Measurements from ENCODE around the gene CHPF. TPM values are rescaled to one million over a fixed set of nuclear protein-coding genes. Genes with fewer than 3 reads are reported as not detected.
A peak's percentile ranks its signal among the peaks of the same experiment; 100 is the strongest.

CHPF gene
- total RNA-seq, 1 donor from 2014 or later = 81.0 TPM

DNA sequence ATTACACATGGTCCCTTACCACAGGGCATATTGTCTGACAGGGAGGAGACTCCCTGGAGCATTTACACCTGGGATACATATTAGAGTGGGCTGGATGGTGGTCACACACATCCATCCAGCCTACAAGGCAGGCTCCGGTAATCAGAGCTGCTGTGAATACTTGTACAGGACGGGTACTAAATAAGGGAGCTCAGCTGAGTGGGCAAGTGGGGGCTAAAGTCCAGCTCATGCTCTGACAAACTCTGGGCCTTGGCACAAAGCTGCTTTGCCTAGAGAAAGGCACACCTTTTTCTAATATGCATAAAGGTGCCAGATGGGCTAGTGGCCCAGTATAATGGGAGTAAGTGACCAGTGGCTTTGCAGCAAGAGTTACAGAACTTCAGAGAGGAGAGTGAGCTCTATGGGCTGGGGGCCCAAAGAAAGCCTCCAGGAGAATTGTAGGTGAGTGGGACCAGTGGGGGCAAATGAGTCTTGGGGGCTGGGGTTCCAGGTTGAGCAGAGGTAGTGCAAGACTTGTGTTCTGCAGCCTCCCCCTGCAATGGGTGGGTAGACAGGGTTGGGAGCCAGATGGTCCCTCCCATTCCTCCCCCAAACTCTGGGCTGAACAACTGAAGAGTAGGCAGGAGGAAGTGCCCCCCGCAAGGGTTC, 1.8 kb upstream of the CHPF start:
- Mint-ChIP-seq H3K4me3 (peak overlapping the region; percentile 78), H3K4me1 (peaks cover 19% of the 10 kb centered on the region), H3K36me3 (peaks cover 5% of the 10 kb centered on the region), H3K27me3 (ENCODE audit: low read depth) (peaks cover 10% of the 10 kb centered on the region), H3K27ac (no peak overlapping the region), H3K9me3 (no peaks in the 10 kb centered on the region)
- DNase-seq (ENCODE audit: low spot score in 2 of 2, unreplicated experiment in 2 of 2) = no peak
- TF ChIP-seq CTCF (IDR thresholded peaks at IDR 0.05; ENCODE audit: unreplicated experiment) = no peak

- Mint-ChIP-seq H3K27me3 (ENCODE audit: low read depth) (peaks cover 10% of the 10 kb centered on the region), H3K4me3 (peak overlapping the region; percentile 78), H3K9me3 (no peaks in the 10 kb centered on the region), H3K36me3 (peaks cover 5% of the 10 kb centered on the region), H3K4me1 (peaks cover 19% of the 10 kb centered on the region), H3K27ac (peak overlapping the region; percentile 71)
- no peak for DNase-seq (ENCODE audit: low spot score in 2 of 2, unreplicated experiment in 2 of 2)
- no peak for TF ChIP-seq CTCF (IDR thresholded peaks at IDR 0.05; ENCODE audit: unreplicated experiment)
These were observed 958 bp upstream of the CHPF start for GRCh38 chr2:219544567-219544966.

GRCh38 chr2:219542931-219543595, 546 bp downstream of the CHPF start:
- DNase-seq (ENCODE audit: low spot score in 2 of 2, unreplicated experiment in 2 of 2) = peak in 1 of 2 experiments; percentile 73
- TF ChIP-seq CTCF (IDR thresholded peaks at IDR 0.05; ENCODE audit: unreplicated experiment) = no peak
- Mint-ChIP-seq H3K9me3 (no peaks in the 10 kb centered on the region), H3K27me3 (ENCODE audit: low read depth) (peaks cover 10% of the 10 kb centered on the region), H3K27ac (peak overlapping the region; percentile 83), H3K4me3 (peak overlapping the region; percentile 80), H3K36me3 (peaks cover 10% of the 10 kb centered on the region), H3K4me1 (peaks cover 23% of the 10 kb centered on the region)

- DNase-seq (ENCODE audit: low spot score in 2 of 2, unreplicated experiment in 2 of 2) = peak; percentile 79 to 91
- no peaks in the 10 kb centered on the region for H3K9me3 Mint-ChIP-seq
- H3K36me3 Mint-ChIP-seq = peaks cover 8% of the 10 kb centered on the region
- H3K27me3 Mint-ChIP-seq (ENCODE audit: low read depth) = peaks cover 10% of the 10 kb centered on the region
- TF ChIP-seq CTCF (IDR thresholded peaks at IDR 0.05; ENCODE audit: unreplicated experiment) = peak; percentile 100
- H3K4me1 Mint-ChIP-seq = peaks cover 23% of the 10 kb centered on the region
- H3K4me3 Mint-ChIP-seq = peak overlapping the region; percentile 80
- H3K27ac Mint-ChIP-seq = peak overlapping the region; percentile 43
These were observed 1.9 kb downstream of the CHPF start for GRCh38 chr2:219541611-219542180.

DNA sequence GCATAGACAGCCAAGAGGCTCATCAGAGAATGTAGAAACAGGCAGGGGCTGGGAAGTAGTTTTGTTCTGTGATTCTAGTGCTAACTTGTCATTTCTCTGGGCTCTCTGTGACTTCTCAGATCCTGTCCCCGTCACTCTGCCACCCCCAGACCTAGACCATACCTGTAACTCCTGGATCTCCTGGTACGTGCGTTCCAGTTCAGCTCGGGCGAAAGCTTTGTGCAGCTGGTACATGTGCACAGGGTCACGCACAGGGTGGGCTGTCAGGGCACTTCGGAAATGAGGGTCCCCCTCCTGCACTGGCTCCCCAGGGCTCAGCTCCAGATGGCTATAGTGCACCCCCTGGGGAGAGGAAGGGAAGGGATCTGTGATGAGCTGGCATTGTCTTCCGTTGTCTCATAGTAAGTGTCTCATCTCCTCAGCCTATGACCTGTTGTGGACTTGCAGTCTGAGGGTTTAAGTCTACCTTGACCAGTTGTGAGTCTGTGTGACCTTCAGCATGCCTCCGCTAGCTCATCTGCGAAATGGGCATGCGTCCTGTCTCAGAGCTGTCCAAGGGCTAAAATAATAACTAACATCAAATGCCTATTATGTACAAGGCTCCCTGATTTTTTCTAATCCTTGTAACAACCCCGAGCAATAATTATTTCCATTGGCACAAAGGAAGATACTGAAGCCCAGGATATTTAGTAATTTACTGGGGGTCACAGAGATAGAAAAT, 2.7 kb downstream of the CHPF start:
- Mint-ChIP-seq H3K27me3 (ENCODE audit: low read depth) (peaks cover 8% of the 10 kb centered on the region), H3K4me1 (peaks cover 23% of the 10 kb centered on the region), H3K9me3 (no peaks in the 10 kb centered on the region), H3K4me3 (peak overlapping the region; percentile 80), H3K27ac (no peak overlapping the region), H3K36me3 (peaks cover 8% of the 10 kb centered on the region)
- no peak for DNase-seq (ENCODE audit: low spot score in 2 of 2, unreplicated experiment in 2 of 2)
- TF ChIP-seq CTCF (IDR thresholded peaks at IDR 0.05; ENCODE audit: unreplicated experiment) = no peak
